Measurements from ENCODE around the gene TGM2.

DNA sequence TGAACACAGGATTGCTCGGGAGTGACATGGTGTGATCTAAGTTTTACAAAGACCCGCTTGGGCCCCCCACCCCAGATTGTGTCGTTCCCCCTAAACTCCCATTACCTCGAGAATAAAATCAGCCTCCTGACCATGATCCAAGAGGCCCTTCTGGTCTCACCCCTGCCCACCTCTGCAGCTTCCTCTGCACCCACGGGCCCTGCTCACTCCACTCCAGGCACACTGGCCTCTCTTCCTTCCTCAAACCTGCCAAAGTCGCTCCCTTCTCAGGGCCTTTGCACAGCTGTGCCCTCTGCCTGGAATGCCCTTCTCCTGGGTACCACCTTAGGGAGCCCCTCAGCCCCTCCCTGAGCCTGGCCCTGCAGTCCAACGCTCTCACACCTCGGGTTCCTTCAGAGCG is 17.9 kb downstream of the TGM2 start:
- TF ChIP-seq, protein P1, sequence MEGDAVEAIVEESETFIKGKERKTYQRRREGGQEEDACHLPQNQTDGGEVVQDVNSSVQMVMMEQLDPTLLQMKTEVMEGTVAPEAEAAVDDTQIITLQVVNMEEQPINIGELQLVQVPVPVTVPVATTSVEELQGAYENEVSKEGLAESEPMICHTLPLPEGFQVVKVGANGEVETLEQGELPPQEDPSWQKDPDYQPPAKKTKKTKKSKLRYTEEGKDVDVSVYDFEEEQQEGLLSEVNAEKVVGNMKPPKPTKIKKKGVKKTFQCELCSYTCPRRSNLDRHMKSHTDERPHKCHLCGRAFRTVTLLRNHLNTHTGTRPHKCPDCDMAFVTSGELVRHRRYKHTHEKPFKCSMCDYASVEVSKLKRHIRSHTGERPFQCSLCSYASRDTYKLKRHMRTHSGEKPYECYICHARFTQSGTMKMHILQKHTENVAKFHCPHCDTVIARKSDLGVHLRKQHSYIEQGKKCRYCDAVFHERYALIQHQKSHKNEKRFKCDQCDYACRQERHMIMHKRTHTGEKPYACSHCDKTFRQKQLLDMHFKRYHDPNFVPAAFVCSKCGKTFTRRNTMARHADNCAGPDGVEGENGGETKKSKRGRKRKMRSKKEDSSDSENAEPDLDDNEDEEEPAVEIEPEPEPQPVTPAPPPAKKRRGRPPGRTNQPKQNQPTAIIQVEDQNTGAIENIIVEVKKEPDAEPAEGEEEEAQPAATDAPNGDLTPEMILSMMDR (IDR thresholded peaks at IDR 0.05): no peak
- TF ChIP-seq POLR2AphosphoS5 (IDR thresholded peaks at IDR 0.05) (no peak), POLR2A (IDR thresholded peaks at IDR 0.05; ENCODE audit: low read depth) (no peak)

All from esophagus muscularis mucosa (tissue), 3 donors.